ENCODE data around the gene EFEMP1. TPM values are rescaled to one million over a fixed set of nuclear protein-coding genes. Genes with fewer than 3 reads are reported as not detected.

EFEMP1 gene
- total RNA-seq, result 267 and 520 TPM in 2 replicates

GRCh38 chr2:55923091-55923981 lies at the start of gene EFEMP1:
EFEMP1 (minus strand) TSS chr2:55923782; CDS start chr2:55922440, 1,342 bp downstream.

Other genes with a start within 250 kb of the EFEMP1 start
- gene PNPT1, start 229.9 kb downstream of the EFEMP1 start, total RNA-seq, result 7.6 and 15.9 TPM in 2 replicates